ENCODE measurements around the gene E4F1.

E4F1 gene

GRCh38 chr16:2206780-2207433 lies 16.5 kb upstream of the E4F1 start:
- no peak for DNase-seq

GRCh38 chr16:2207872-2208271 lies 15.5 kb upstream of the E4F1 start:
- no peak for DNase-seq

- DNase-seq = peak in 1 of 3 experiments; percentile 19
Measured at GRCh38 chr16:2208308-2208707, 15.1 kb upstream of the E4F1 start.

GRCh38 chr16:2208772-2209171 lies 14.6 kb upstream of the E4F1 start:
- no peak for DNase-seq

- no peak for DNase-seq
Measured at GRCh38 chr16:2209258-2210008, 14.0 kb upstream of the E4F1 start.

GRCh38 chr16:2210009-2210332 lies 13.4 kb upstream of the E4F1 start:
- DNase-seq = no peak

- no peak for DNase-seq
Measured at GRCh38 chr16:2210386-2211365, 12.7 kb upstream of the E4F1 start, which contains the start of gene BRICD5. TSS of gene BRICD5 (minus strand) at chr16:2210863. CDS start at chr16:2210833, 30 bp downstream.

GRCh38 chr16:2211923-2212347 lies 11.5 kb upstream of the E4F1 start:
- DNase-seq = no peak

GRCh38 chr16:2212362-2213324 lies 10.7 kb upstream of the E4F1 start:
- no peak for DNase-seq

GRCh38 chr16:2213817-2214718 lies 9.3 kb upstream of the E4F1 start:
- DNase-seq = peak in 2 of 3 experiments; percentile 41 to 79

GRCh38 chr16:2214719-2214968 lies 8.7 kb upstream of the E4F1 start, which contains the start of gene PGP:
TSS of gene PGP (minus strand) at chr16:2214840. CDS start at chr16:2214777, 63 bp downstream.
- DNase-seq = no peak

- no peak for DNase-seq
Measured at GRCh38 chr16:2216330-2216729, 7.1 kb upstream of the E4F1 start.

- DNase-seq = peak; percentile 64 to 70 (median 69)
Measured at GRCh38 chr16:2223942-2224486, 623 bp downstream of the E4F1 start.

GRCh38 chr16:2226245-2226793 lies 2.9 kb downstream of the E4F1 start:
- DNase-seq = no peak

GRCh38 chr16:2226918-2227317 lies 3.5 kb downstream of the E4F1 start:
- DNase-seq = no peak

GRCh38 chr16:2228161-2228824 lies 4.9 kb downstream of the E4F1 start:
- no peak for DNase-seq

- DNase-seq = no peak
Measured at GRCh38 chr16:2229091-2229490, 5.7 kb downstream of the E4F1 start.

GRCh38 chr16:2229632-2230250 lies 6.3 kb downstream of the E4F1 start:
- no peak for DNase-seq

- DNase-seq = peak in 2 of 3 experiments; percentile 17 to 29
Measured at GRCh38 chr16:2230376-2230775, 7.0 kb downstream of the E4F1 start.
